ENCODE measurements around the gene OAS2.

DNA sequence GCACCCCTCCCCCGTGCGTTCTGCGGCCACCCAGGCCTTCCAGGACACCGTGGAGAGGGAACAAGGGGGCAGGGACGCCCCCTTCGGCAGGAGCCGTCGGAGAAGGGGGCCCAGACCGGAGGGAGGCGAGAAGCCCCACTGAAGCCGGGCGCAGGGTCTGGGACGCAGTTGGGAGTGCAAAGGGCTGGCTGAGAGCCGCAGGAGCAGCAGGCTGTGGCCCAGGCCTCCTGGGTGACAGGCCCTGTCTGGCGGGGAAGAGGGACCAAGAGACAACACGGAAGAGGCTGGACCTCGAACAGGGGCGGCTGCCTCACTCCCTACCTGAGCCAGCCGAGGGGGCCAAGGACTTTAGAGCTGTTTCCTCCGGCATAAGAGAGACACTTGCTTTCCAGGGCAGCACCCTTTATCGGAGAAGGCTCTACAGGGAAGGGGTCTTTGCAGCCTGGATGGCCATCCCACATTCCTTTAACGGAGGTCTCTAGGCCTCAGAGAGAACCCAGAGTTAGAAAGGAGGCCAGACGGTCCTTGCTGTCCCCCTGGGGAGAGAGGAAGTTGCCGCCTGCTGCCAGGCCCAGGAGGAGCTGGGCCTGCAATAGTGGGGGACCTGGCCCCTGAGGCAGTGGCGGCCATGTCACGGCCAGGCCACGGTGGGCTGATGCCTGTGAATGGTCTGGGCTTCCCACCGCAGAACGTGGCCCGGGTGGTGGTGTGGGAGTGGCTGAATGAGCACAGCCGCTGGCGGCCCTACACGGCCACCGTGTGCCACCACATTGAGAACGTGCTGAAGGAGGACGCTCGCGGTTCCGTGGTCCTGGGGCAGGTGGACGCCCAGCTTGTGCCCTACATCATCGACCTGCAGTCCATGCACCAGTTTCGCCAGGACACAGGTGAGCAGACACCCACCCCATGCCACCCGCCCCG is 79.5 kb downstream of the OAS2 start:
- TF ChIP-seq, protein P1, sequence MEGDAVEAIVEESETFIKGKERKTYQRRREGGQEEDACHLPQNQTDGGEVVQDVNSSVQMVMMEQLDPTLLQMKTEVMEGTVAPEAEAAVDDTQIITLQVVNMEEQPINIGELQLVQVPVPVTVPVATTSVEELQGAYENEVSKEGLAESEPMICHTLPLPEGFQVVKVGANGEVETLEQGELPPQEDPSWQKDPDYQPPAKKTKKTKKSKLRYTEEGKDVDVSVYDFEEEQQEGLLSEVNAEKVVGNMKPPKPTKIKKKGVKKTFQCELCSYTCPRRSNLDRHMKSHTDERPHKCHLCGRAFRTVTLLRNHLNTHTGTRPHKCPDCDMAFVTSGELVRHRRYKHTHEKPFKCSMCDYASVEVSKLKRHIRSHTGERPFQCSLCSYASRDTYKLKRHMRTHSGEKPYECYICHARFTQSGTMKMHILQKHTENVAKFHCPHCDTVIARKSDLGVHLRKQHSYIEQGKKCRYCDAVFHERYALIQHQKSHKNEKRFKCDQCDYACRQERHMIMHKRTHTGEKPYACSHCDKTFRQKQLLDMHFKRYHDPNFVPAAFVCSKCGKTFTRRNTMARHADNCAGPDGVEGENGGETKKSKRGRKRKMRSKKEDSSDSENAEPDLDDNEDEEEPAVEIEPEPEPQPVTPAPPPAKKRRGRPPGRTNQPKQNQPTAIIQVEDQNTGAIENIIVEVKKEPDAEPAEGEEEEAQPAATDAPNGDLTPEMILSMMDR (IDR thresholded peaks at IDR 0.05 in 8 of 11, conservative IDR thresholded peaks at IDR 0.05 in 3 of 11), result no peak
- TF ChIP-seq POLR2A (IDR thresholded peaks at IDR 0.05), result no peak
